ENCODE measurements around the gene FAM187B.

DNA sequence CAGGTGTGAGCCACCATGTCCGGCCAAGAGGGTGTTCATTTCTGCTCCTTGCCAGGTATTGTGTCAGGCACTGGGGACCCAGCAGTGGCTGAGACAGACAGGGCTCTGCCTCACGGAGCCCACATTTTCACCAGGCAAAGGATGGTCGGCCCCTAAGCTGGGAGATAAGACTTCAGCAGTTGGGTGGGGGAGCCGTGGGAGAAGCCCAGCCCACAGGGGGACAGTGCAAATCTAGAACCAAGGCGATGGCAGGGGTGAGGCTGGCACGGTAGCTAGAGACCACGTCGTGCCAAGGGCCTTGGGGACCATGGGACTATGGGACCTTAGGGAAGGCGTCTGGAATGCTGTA, 28.5 kb upstream of the FAM187B start:
- TF ChIP-seq SMC3 (IDR thresholded peaks at IDR 0.05; ENCODE audit: low read depth, low read length) (no peak), POLR2A (IDR thresholded peaks at IDR 0.05; ENCODE audit: low read depth, low read length) (no peak), NFE2L2 (IDR thresholded peaks at IDR 0.05; ENCODE audit: low read depth, low read length) (no peak)
- TF ChIP-seq, protein P1, sequence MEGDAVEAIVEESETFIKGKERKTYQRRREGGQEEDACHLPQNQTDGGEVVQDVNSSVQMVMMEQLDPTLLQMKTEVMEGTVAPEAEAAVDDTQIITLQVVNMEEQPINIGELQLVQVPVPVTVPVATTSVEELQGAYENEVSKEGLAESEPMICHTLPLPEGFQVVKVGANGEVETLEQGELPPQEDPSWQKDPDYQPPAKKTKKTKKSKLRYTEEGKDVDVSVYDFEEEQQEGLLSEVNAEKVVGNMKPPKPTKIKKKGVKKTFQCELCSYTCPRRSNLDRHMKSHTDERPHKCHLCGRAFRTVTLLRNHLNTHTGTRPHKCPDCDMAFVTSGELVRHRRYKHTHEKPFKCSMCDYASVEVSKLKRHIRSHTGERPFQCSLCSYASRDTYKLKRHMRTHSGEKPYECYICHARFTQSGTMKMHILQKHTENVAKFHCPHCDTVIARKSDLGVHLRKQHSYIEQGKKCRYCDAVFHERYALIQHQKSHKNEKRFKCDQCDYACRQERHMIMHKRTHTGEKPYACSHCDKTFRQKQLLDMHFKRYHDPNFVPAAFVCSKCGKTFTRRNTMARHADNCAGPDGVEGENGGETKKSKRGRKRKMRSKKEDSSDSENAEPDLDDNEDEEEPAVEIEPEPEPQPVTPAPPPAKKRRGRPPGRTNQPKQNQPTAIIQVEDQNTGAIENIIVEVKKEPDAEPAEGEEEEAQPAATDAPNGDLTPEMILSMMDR (conservative IDR thresholded peaks at IDR 0.05; ENCODE audit: low read depth, low read length) = no peak
